ENCODE measurements around the gene KAZALD1.

Gene KAZALD1

GRCh38 chr10:101047268-101047667, 14.5 kb upstream of the KAZALD1 start:
- DNase-seq = no peak
- H3K4me1 ChIP-seq (ENCODE audit: control insufficient read depth in 1 of 2, insufficient read depth in 2 of 2, low read length in 2 of 2) = peaks cover 7 to 10% of the 10 kb centered on the region in 2 experiments
- WGBS (ENCODE audit: extremely low coverage, insufficient coverage, insufficient read length) = no CpG with 5 or more reads among the region's 16 CpGs
- no peak overlapping the region for H2BK120ac ChIP-seq (ENCODE audit: insufficient read depth, low read length, poor library complexity)
- H4K8ac ChIP-seq (ENCODE audit: low read depth, low read length) = no peak overlapping the region
- no peak overlapping the region for H4K91ac ChIP-seq (ENCODE audit: low read depth, low read length)
- H3K36me3 ChIP-seq (ENCODE audit: control insufficient read depth in 1 of 2, insufficient read depth in 2 of 2, low read length in 2 of 2) = no peaks in the 10 kb centered on the region
- H3K27me3 ChIP-seq (ENCODE audit: insufficient read depth, low read length) = peaks cover 43% of the 10 kb centered on the region
- peaks cover 7% of the 10 kb centered on the region for H3K79me1 ChIP-seq (ENCODE audit: low read length)
- H3K4ac ChIP-seq (ENCODE audit: low read depth, low read length) = no peak overlapping the region
- peaks cover 2% of the 10 kb centered on the region for H3K9me3 ChIP-seq (ENCODE audit: insufficient read depth, low read depth, low read length)
- H2AK5ac ChIP-seq (ENCODE audit: low read length) = no peak overlapping the region
- H3K79me2 ChIP-seq (ENCODE audit: control insufficient read depth, insufficient read depth, low read length, poor library complexity) = peaks cover 2% of the 10 kb centered on the region
- no peak overlapping the region for H3K27ac ChIP-seq (ENCODE audit: low read depth, low read length)
- no peak overlapping the region for H3K4me2 ChIP-seq (ENCODE audit: low read length)
- H3K23ac ChIP-seq (ENCODE audit: low read length) = no peak overlapping the region
- no peak overlapping the region for H3K18ac ChIP-seq (ENCODE audit: low read length)
- no peak overlapping the region for H2AFZ ChIP-seq (ENCODE audit: insufficient read depth, low read length, poor library complexity)
- H3K4me3 ChIP-seq (ENCODE audit: low read depth, low read length) = no peak overlapping the region
- no peak overlapping the region for H2BK12ac ChIP-seq (ENCODE audit: low read length)
- H3K9ac ChIP-seq (ENCODE audit: low read length) = no peak overlapping the region
- no peak overlapping the region for H2BK5ac ChIP-seq (ENCODE audit: low read depth, low read length, poor library complexity)
- no peak overlapping the region for H4K12ac ChIP-seq (ENCODE audit: low read depth, low read length)
- H3K14ac ChIP-seq (ENCODE audit: low read length) = no peak overlapping the region

- no peak overlapping the region for H3K4me3 ChIP-seq (ENCODE audit: low read depth, low read length)
- H3K27me3 ChIP-seq (ENCODE audit: insufficient read depth, low read length) = peaks cover 43% of the 10 kb centered on the region
- H3K9me3 ChIP-seq (ENCODE audit: insufficient read depth, low read depth, low read length) = peaks cover 2% of the 10 kb centered on the region
- H3K9ac ChIP-seq (ENCODE audit: low read length) = no peak overlapping the region
- H3K23ac ChIP-seq (ENCODE audit: low read length) = no peak overlapping the region
- no peaks in the 10 kb centered on the region for H3K79me1 ChIP-seq (ENCODE audit: low read length)
- no peaks in the 10 kb centered on the region for H3K36me3 ChIP-seq (ENCODE audit: control insufficient read depth in 1 of 2, insufficient read depth in 2 of 2, low read length in 2 of 2)
- H2AK5ac ChIP-seq (ENCODE audit: low read length) = no peak overlapping the region
- H3K79me2 ChIP-seq (ENCODE audit: control insufficient read depth, insufficient read depth, low read length, poor library complexity) = no peaks in the 10 kb centered on the region
- H4K12ac ChIP-seq (ENCODE audit: low read depth, low read length) = no peak overlapping the region
- H2BK120ac ChIP-seq (ENCODE audit: insufficient read depth, low read length, poor library complexity) = no peak overlapping the region
- no peak overlapping the region for H4K91ac ChIP-seq (ENCODE audit: low read depth, low read length)
- H3K18ac ChIP-seq (ENCODE audit: low read length) = no peak overlapping the region
- no peak overlapping the region for H3K4ac ChIP-seq (ENCODE audit: low read depth, low read length)
- DNase-seq = peak in 1 of 2 donors; percentile 44
- H3K27ac ChIP-seq (ENCODE audit: low read depth, low read length) = no peak overlapping the region
- H3K4me2 ChIP-seq (ENCODE audit: low read length) = no peak overlapping the region
- no peak overlapping the region for H2AFZ ChIP-seq (ENCODE audit: insufficient read depth, low read length, poor library complexity)
- no peak overlapping the region for H4K8ac ChIP-seq (ENCODE audit: low read depth, low read length)
- H3K14ac ChIP-seq (ENCODE audit: low read length) = no peak overlapping the region
- no peak overlapping the region for H2BK5ac ChIP-seq (ENCODE audit: low read depth, low read length, poor library complexity)
- peaks cover 5 to 7% of the 10 kb centered on the region in 2 experiments for H3K4me1 ChIP-seq (ENCODE audit: control insufficient read depth in 1 of 2, insufficient read depth in 2 of 2, low read length in 2 of 2)
- H2BK12ac ChIP-seq (ENCODE audit: low read length) = no peak overlapping the region
- no CpG with 5 or more reads among the region's 62 CpGs for WGBS (ENCODE audit: extremely low coverage, insufficient coverage, insufficient read length)
Measured at GRCh38 chr10:101047961-101048892, 13.6 kb upstream of the KAZALD1 start.

GRCh38 chr10:101050208-101051069, 11.3 kb upstream of the KAZALD1 start:
- no peak overlapping the region for H2BK120ac ChIP-seq (ENCODE audit: insufficient read depth, low read length, poor library complexity)
- H3K27me3 ChIP-seq (ENCODE audit: insufficient read depth, low read length) = peaks cover 41% of the 10 kb centered on the region
- no peak overlapping the region for H3K27ac ChIP-seq (ENCODE audit: low read depth, low read length)
- no peak overlapping the region for H3K4me3 ChIP-seq (ENCODE audit: low read depth, low read length)
- H4K12ac ChIP-seq (ENCODE audit: low read depth, low read length) = peak overlapping the region; percentile 37
- peak overlapping the region; percentile 29 for H3K4me2 ChIP-seq (ENCODE audit: low read length)
- H3K9me3 ChIP-seq (ENCODE audit: insufficient read depth, low read depth, low read length) = peaks cover 2% of the 10 kb centered on the region
- H3K4ac ChIP-seq (ENCODE audit: low read depth, low read length) = no peak overlapping the region
- H3K18ac ChIP-seq (ENCODE audit: low read length) = no peak overlapping the region
- H2BK12ac ChIP-seq (ENCODE audit: low read length) = no peak overlapping the region
- H2AK5ac ChIP-seq (ENCODE audit: low read length) = no peak overlapping the region
- H3K79me2 ChIP-seq (ENCODE audit: control insufficient read depth, insufficient read depth, low read length, poor library complexity) = no peaks in the 10 kb centered on the region
- H3K36me3 ChIP-seq (ENCODE audit: control insufficient read depth in 1 of 2, insufficient read depth in 2 of 2, low read length in 2 of 2) = no peaks in the 10 kb centered on the region
- H4K91ac ChIP-seq (ENCODE audit: low read depth, low read length) = no peak overlapping the region
- no peak overlapping the region for H3K14ac ChIP-seq (ENCODE audit: low read length)
- peaks cover 2 to 5% of the 10 kb centered on the region in 2 experiments for H3K4me1 ChIP-seq (ENCODE audit: control insufficient read depth in 1 of 2, insufficient read depth in 2 of 2, low read length in 2 of 2)
- no peak overlapping the region for H2AFZ ChIP-seq (ENCODE audit: insufficient read depth, low read length, poor library complexity)
- peak overlapping the region; percentile 8 for H4K8ac ChIP-seq (ENCODE audit: low read depth, low read length)
- H3K23ac ChIP-seq (ENCODE audit: low read length) = no peak overlapping the region
- H3K79me1 ChIP-seq (ENCODE audit: low read length) = no peaks in the 10 kb centered on the region
- H2BK5ac ChIP-seq (ENCODE audit: low read depth, low read length, poor library complexity) = no peak overlapping the region
- no CpG with 5 or more reads among the region's 42 CpGs for WGBS (ENCODE audit: extremely low coverage, insufficient coverage, insufficient read length)
- no peak overlapping the region for H3K9ac ChIP-seq (ENCODE audit: low read length)
- peak; percentile 52 to 76 for DNase-seq

- Histone ChIP-seq H4K8ac (ENCODE audit: low read depth, low read length) (no peak overlapping the region), H3K4me1 (ENCODE audit: control insufficient read depth in 1 of 2, insufficient read depth in 2 of 2, low read length in 2 of 2) (peaks cover 2 to 5% of the 10 kb centered on the region in 2 experiments), H4K12ac (ENCODE audit: low read depth, low read length) (no peak overlapping the region), H3K79me1 (ENCODE audit: low read length) (no peaks in the 10 kb centered on the region), H2BK12ac (ENCODE audit: low read length) (no peak overlapping the region), H2BK120ac (ENCODE audit: insufficient read depth, low read length, poor library complexity) (no peak overlapping the region), H3K4me2 (ENCODE audit: low read length) (no peak overlapping the region), H3K23ac (ENCODE audit: low read length) (no peak overlapping the region), H2AFZ (ENCODE audit: insufficient read depth, low read length, poor library complexity) (no peak overlapping the region), H3K9me3 (ENCODE audit: insufficient read depth, low read depth, low read length) (peaks cover 2% of the 10 kb centered on the region), H3K36me3 (ENCODE audit: control insufficient read depth in 1 of 2, insufficient read depth in 2 of 2, low read length in 2 of 2) (peaks cover 0 to 2% of the 10 kb centered on the region in 2 experiments), H3K14ac (ENCODE audit: low read length) (no peak overlapping the region), H3K27me3 (ENCODE audit: insufficient read depth, low read length) (peaks cover 27% of the 10 kb centered on the region), H4K91ac (ENCODE audit: low read depth, low read length) (no peak overlapping the region), H2BK5ac (ENCODE audit: low read depth, low read length, poor library complexity) (no peak overlapping the region), H3K18ac (ENCODE audit: low read length) (no peak overlapping the region), H3K9ac (ENCODE audit: low read length) (no peak overlapping the region), H3K79me2 (ENCODE audit: control insufficient read depth, insufficient read depth, low read length, poor library complexity) (no peaks in the 10 kb centered on the region), H3K4ac (ENCODE audit: low read depth, low read length) (no peak overlapping the region), H3K27ac (ENCODE audit: low read depth, low read length) (no peak overlapping the region), H3K4me3 (ENCODE audit: low read depth, low read length) (no peak overlapping the region), H2AK5ac (ENCODE audit: low read length) (no peak overlapping the region)
- peak in 1 of 2 donors; percentile 55 for DNase-seq
- no CpG with 5 or more reads among the region's 3 CpGs for WGBS (ENCODE audit: extremely low coverage, insufficient coverage, insufficient read length)
Measured at GRCh38 chr10:101052285-101052684, 9.5 kb upstream of the KAZALD1 start.
